CD4-positive, alpha-beta T cell treated with Interleukin-17A for 1 hour (primary cell): Measurements from ENCODE around the gene CLSTN2.

ENCODE experiments used
- DNase-seq: peaks from one replicate; pipeline ENCODE4 v3.0.0-alpha.2; 2020

The CLSTN2 gene

GRCh38 chr3:140153736-140154135 is 218.8 kb downstream of the CLSTN2 start:
- no peak for DNase-seq

DNA sequence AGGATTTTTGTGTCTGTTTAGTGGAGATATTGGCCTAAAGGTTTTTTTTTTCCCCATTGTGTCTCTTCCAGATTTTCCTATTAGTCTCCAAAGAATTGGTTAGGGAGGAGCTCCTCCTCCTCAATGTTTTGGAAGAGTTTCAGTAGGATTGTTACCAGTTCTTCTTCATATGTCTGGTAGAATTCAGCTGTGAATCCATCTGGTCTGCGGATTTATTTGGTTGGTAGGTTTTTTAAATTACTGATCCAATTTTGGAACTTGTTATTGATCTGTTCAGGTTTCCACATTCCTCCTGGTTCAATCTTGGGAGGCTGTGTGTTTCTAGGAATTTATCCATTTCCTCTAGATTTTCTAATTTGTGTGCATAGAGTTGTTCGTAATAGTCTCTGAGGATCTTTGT is 222.2 kb downstream of the CLSTN2 start:
- DNase-seq, result no peak

- no peak for DNase-seq
These were observed 224.7 kb downstream of the CLSTN2 start for GRCh38 chr3:140159646-140160045.

DNA sequence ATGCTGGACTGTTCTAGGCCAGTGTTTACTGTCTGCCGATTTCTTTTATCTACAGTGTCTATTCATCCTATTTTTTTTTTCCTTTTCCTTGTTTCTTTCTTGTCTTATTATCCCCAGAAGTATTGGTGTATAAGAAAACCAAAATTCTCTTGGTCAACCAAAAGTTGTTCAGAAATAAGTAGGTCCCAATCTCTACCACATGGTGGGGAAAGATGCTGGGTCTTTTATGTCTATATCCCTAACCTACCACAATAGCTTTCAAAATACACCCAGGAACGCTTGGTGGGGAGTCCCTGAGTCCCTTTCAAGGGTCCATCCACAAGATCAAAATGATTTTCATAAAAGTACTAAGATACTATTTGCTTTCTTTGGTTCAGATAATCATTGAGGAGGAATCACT is 225.6 kb downstream of the CLSTN2 start:
- DNase-seq, result no peak

DNA sequence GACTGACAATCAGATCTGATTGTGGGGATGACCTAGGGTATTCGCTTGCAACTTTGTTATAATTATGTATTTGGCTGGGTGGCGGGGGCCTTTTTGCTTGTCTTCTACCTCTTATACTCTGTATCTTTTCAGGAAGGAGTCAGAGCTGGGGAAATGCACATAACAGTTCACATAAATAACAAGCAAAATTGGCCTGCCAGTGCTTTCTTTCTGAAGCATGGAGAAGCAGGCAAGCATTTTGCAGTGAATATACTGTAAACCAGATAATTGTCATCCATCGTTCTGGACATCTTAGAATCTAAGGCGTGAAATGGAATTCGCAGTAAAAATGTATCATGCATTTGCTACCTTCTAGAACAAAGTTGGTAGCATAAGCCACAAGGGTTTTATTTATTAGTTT is 227.6 kb downstream of the CLSTN2 start:
- DNase-seq, result no peak

DNA sequence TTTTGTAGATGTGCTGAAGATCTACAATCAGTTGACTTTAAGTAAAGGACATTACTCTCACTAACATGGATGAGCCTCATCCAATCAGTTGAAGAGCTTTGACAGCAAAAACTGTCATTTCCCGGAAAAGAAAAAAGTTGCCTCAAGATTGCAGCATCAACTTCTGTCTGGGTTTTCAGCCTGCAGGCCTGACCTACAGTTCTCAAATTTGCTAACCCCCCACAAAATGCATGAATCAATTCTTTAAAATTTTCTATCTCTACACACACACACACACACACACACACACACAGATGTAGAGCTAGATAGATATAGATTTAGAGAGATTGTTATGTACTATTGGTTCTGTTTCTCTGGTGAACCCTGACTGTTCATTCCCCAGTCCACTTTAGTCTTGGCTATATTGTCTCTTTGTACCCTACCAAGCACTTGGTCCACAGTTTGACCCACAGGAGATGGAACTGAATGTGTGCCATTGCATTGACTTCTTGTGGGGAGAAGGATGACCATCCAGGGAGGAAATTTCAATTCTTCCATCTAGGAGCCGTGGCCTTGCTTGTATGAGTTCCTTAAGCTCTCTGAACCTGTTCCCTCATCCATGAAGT is 228.3 kb downstream of the CLSTN2 start:
- no peak for DNase-seq

DNA sequence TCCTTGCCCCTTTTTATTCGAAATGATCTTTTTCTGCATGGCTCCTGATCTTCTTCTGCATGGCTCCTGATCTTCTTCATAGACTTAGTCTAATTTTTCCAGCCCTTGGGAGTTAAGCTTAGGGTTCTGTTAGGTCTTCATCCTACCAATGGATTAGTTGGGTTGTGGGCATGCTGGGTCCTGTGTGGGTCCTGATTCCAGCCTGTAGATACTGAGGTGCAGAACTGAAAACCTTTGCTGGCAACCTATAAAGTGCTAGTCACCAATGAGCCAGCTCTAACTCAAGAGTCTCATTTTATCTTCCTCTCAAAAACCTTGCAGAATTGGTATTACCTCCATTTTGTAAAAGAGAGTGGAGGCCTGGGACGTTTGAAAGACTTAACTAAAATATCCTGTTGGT is 229.2 kb downstream of the CLSTN2 start:
- no peak for DNase-seq

DNA sequence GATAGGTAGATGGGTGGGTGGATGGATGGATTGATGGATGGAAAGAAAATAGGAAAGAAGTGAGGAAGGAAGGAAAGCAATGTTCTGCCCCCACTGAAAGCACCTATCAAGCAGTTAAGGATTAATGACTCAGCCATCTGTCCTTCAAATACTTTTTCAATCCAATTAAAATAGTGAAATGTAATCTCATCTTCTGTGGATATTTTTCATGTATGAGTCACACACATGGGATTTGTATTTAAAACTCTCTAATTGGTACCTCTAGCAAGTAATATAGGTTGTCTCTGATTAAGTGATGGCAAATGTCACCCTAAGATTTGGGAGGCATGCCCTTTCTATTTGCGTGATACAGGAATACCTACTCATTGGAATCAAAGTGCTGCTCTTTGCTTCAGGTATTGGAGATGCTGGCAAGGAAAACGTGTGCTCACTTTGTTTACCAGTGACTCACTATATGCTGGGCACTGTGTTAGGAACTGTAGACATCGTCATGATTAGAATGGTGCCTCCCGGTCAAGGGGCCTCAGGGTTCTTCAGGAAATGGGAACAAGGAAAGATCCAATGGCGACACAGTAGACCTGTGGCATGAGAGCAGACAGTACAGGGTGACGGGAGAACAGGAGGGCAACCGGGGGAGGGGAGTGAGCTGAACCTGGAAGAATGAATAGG is 230.1 kb downstream of the CLSTN2 start:
- no peak for DNase-seq

- DNase-seq, result no peak
These were observed 230.8 kb downstream of the CLSTN2 start for GRCh38 chr3:140165781-140166180.

GRCh38 chr3:140166861-140167599 is 232.0 kb downstream of the CLSTN2 start:
- no peak for DNase-seq

GRCh38 chr3:140167600-140168281 is 232.8 kb downstream of the CLSTN2 start:
- DNase-seq, result no peak

DNA sequence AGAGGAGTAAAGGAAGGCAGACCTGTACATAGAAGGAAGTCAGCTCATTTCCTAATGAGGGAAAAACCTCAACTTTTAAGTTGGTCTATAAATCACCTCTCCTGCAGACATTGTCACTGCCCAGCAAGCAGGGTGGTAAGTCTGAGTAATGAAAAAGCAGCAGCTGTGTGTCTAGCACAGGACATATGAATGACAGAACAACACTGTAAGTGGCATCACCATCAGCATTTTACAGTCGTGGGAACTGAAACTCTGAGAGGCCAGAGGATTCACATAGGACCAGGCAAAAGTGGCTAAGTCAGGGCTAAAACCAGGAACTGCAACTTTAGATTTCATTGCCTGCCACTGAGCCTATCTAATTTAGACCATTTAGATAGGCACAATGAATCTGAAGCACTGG is 235.6 kb downstream of the CLSTN2 start:
- DNase-seq, result no peak

DNA sequence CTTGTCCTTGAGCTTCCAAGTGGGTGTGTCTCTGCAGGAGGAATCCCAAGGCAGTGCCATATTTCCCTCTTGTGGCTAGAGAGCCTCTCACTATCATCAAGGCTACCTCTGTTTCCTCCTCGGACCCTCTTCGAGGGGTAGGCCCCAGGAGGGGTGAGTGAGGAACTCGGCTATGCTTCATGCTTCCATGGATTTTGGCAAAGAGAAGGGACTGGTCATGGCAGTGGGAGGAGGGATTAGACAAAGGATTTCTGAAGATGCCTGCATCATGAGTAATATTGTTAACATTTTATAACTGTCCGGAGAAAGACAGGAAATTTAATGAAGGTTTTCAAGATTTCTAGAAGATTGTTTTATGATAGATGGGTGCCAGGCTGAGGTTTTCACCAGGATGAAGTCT is 241.5 kb downstream of the CLSTN2 start:
- no peak for DNase-seq

GRCh38 chr3:140177943-140178342 is 243.0 kb downstream of the CLSTN2 start:
- DNase-seq, result no peak

DNA sequence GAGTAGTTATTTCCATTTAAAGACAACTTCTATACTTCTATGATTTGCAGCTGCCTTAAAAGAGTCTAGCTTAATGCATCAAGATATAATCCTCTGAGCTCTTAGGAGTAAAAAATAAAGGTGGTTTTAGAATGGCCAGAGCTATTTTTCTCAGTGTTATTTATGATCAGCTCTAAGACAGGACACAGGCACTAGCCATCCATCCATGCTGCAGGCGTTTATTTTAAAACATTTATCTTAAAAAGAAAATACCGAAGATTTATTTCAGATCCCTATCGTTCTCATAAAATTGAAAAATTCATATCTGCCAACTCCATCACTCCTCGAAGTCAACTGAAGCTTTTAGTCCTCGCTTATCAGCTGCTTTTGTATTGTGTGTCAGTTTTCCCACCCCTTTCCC is 243.5 kb downstream of the CLSTN2 start:
- DNase-seq, result no peak

GRCh38 chr3:140180603-140181002 is 245.6 kb downstream of the CLSTN2 start:
- DNase-seq, result no peak

GRCh38 chr3:140185375-140185774 is 250.4 kb downstream of the CLSTN2 start:
- DNase-seq, result no peak

DNA sequence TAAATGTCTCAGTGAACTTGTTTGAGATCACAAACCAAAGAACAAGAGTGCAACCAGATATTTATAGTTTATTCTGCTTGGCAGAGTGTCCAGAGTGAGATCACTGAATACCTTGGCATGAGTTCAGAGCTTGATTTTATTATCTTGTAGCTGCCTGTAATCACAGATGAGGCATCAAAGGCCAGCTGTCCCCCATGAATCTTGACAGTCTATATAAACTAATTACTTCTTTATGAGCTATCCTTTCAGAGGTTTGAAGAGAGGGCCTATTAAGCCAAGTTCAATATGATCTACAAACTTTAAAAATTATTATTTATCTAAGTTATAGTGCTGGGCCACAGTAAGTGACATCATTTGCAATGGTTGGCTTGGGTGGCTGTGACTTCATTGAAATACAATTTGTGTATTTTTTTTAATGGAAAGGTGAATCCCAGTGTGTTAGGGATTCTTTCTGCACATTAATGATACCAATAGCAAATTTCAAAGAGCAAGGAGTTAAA is 251.5 kb downstream of the CLSTN2 start:
- DNase-seq, result no peak

GRCh38 chr3:140187028-140187427 is 252.0 kb downstream of the CLSTN2 start:
- no peak for DNase-seq

DNA sequence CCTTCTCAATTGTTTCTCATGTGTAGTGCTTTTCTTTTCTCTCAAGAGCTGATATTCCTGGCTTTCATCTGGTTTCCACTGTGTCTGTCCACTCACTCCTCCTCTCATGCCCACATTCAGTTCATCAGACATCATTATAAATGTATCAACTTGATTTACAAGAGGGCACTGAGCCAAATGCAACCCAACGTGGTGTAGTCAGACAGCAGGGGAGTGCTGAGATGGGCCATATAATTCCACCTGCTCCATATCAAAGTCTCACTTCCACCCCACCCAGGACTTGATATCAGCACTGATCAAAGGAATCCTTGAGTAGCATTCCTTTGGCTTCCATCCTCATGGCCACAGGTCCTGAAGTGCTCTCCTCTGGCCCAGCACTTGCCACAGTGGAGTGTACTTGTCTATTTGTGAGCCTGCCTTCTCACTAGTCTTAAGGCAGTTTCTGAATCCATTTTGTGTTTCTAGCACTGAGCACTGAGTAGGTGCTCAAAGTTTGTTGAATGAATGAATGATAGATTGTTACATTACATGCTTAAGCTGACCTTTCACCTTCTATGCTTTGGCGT is 252.8 kb downstream of the CLSTN2 start:
- DNase-seq, result no peak

DNA sequence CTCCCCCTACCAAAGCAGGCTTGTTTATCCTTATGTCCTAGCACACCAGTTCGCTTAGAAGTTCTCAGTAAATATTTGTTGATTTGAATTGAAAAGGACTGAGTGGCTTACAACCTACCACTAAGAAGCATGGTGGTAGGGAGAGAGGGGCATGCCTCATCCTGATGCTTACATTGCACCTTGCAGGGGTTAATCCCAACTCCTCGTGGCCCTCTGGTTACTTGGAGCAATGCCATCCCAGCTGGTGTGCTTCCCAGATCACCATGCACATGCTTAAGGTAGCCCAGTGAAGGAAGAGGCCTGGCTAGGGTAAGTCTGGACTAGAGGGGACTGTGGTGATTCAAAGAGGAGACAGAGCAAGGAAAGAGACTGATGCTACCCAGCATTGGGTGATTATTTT is 253.3 kb downstream of the CLSTN2 start:
- DNase-seq, result no peak

- no peak for DNase-seq
These were observed 254.3 kb downstream of the CLSTN2 start for GRCh38 chr3:140189267-140189666.

DNA sequence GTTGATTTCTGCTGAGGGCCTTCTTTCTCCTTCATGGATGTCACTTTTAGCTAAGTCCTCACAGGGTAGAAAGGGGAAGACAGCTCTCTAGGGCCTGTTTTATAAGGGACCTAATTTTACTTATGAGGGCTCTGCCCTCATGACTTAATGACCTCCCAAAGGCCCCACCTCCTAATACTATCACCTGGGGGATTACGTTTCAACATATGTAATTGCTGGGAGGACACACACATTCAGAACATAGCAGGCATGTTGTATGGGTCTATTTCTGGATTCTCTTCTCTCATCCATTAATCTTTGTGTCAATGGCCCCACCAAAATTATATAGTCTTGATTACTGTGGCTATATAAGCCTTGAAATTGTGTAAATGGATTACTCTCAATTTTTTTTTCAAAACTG is 255.0 kb downstream of the CLSTN2 start:
- DNase-seq, result no peak
